Mesenchymal stem cell (in vitro differentiated cells and primary cell): ENCODE data around the gene AP4M1.
A peak's percentile ranks its signal among the peaks of the same experiment; 100 is the strongest.
"Not testable (repeated sequence)": the region's sequence is repeated elsewhere in the genome, so short reads cannot be mapped to it uniquely, and the experiment has no call there.

Experiments
- DNase-seq: peaks from one replicate; pipeline ENCODE4 v3.0.0-alpha.2; 2013
- H2AFZ ChIP-seq: one replicate; pipeline ENCODE4 v1.6.1; 2013; ENCODE audit warnings: low read depth, mild to moderate bottlenecking, control low read depth, inconsistent platforms, low read length, moderate library complexity
- H2AK5ac ChIP-seq: 2 replicates; pipeline ENCODE4 v1.6.1; 2013; ENCODE audit warnings: low read length, moderate library complexity, mild to moderate bottlenecking, inconsistent platforms; ENCODE audit not compliant: severe bottlenecking
- H2BK120ac ChIP-seq: one replicate; pipeline ENCODE4 v1.6.1; 2013; ENCODE audit warnings: low read depth, mild to moderate bottlenecking, inconsistent platforms, low read length, moderate library complexity
- H2BK12ac ChIP-seq, 2 experiments: one replicate each; pipeline ENCODE4 v1.6.1; 2013; ENCODE audit warnings: inconsistent platforms in 2 of 2, low read length in 2 of 2, mild to moderate bottlenecking in 2 of 2, moderate library complexity in 2 of 2, control low read depth in 1 of 2
- H2BK15ac ChIP-seq: one replicate; pipeline ENCODE4 v1.6.1; 2013; ENCODE audit warnings: mild to moderate bottlenecking, low read depth, inconsistent platforms; ENCODE audit not compliant: poor library complexity, severe bottlenecking
- H2BK5ac ChIP-seq: 2 replicates; pipeline ENCODE4 v1.6.1; 2013; ENCODE audit warnings: low read depth, mild to moderate bottlenecking, low read length, control low read depth, inconsistent platforms; ENCODE audit not compliant: poor library complexity, severe bottlenecking
- H3K14ac ChIP-seq, 2 experiments: one replicate each; pipeline ENCODE4 v1.6.1; 2013; ENCODE audit warnings: inconsistent platforms in 2 of 2, low read length in 2 of 2, control low read depth in 1 of 2, mild to moderate bottlenecking in 1 of 2, moderate library complexity in 1 of 2
- H3K18ac ChIP-seq, 2 experiments: one replicate each; pipeline ENCODE4 v1.6.1; 2013; ENCODE audit warnings: inconsistent platforms in 2 of 2, low read length in 2 of 2, control low read depth in 1 of 2, low read depth in 1 of 2, mild to moderate bottlenecking in 1 of 2
- H3K23ac ChIP-seq, 2 experiments: one replicate each; pipeline ENCODE4 v1.6.1; 2013; ENCODE audit warnings: inconsistent platforms in 2 of 2, low read length in 2 of 2, mild to moderate bottlenecking in 2 of 2, moderate library complexity in 2 of 2, control low read depth in 1 of 2
- H3K27ac ChIP-seq: 2 replicates; pipeline ENCODE4 v1.5.1; 2013; ENCODE audit warnings: mild to moderate bottlenecking, moderate library complexity, low read length, control low read depth, inconsistent platforms; ENCODE audit not compliant: poor library complexity, severe bottlenecking
- H3K27me3 ChIP-seq, 2 experiments: 2 replicates each; pipeline versions ENCODE4 v1.6.1 to v1.7.0; 2013; ENCODE audit warnings: low read length in 2 of 2, mild to moderate bottlenecking in 2 of 2, moderate library complexity in 2 of 2, control low read depth in 1 of 2, inconsistent platforms in 1 of 2; ENCODE audit not compliant: control insufficient read depth in 1 of 2, insufficient read depth in 1 of 2
- H3K36me3 ChIP-seq, 2 experiments: 2 replicates each; pipeline versions ENCODE4 v1.6.1 to v1.7.0; 2013; ENCODE audit warnings: low read length in 2 of 2, control low read depth in 1 of 2, inconsistent platforms in 1 of 2, low read depth in 1 of 2, mild to moderate bottlenecking in 1 of 2; ENCODE audit not compliant: insufficient read depth in 2 of 2, control insufficient read depth in 1 of 2
- H3K4ac ChIP-seq, 2 experiments: one replicate each; pipeline ENCODE4 v1.6.1; 2013; ENCODE audit warnings: inconsistent platforms in 2 of 2, low read length in 2 of 2, mild to moderate bottlenecking in 2 of 2, moderate library complexity in 2 of 2, control low read depth in 1 of 2, low read depth in 1 of 2
- H3K4me1 ChIP-seq: 2 replicates; pipeline ENCODE4 v1.6.1; 2013; ENCODE audit warnings: low read depth, low read length, control low read depth; ENCODE audit not compliant: control insufficient read depth, insufficient read depth
- H3K4me2 ChIP-seq: 2 replicates; pipeline ENCODE4 v1.6.1; 2013; ENCODE audit warnings: low read length, mild to moderate bottlenecking, inconsistent platforms; ENCODE audit not compliant: poor library complexity, severe bottlenecking
- H3K4me3 ChIP-seq, 2 experiments: 2 replicates each; pipeline versions ENCODE4 v1.5.1 to v1.7.0; 2013; ENCODE audit warnings: low read length in 2 of 2, mild to moderate bottlenecking in 2 of 2, control low read depth in 1 of 2, low read depth in 1 of 2; ENCODE audit not compliant: insufficient read depth in 1 of 2
- H3K79me1 ChIP-seq: replicated peaks from 2 replicates; pipeline ENCODE4 v1.6.1; 2013; ENCODE audit warnings: mild to moderate bottlenecking, control low read depth, low read length, inconsistent platforms; ENCODE audit not compliant: poor library complexity, severe bottlenecking
- H3K9ac ChIP-seq: 2 replicates; pipeline ENCODE4 v1.7.0; 2013; ENCODE audit warnings: mild to moderate bottlenecking, low read length, moderate library complexity
- H3K9me3 ChIP-seq: 2 replicates; pipeline ENCODE4 v1.7.0; 2013; ENCODE audit warnings: mild to moderate bottlenecking, low read length; ENCODE audit not compliant: control insufficient read depth
- H4K8ac ChIP-seq: one replicate; pipeline ENCODE4 v1.6.1; 2013; ENCODE audit warnings: inconsistent platforms, mild to moderate bottlenecking, low read length, moderate library complexity
- H4K91ac ChIP-seq: one replicate; pipeline ENCODE4 v1.6.1; 2013; ENCODE audit warnings: mild to moderate bottlenecking, low read length, inconsistent platforms
- WGBS: methylation state at CpG from one replicate; pipeline ENCODE4 v1.1.7; 2013; ENCODE audit warnings: mixed read lengths; 5-methylcytosine and 5-hydroxymethylcytosine counted together

The AP4M1 gene

GRCh38 chr7:100142461-100142860 lies 41.0 kb downstream of the AP4M1 start:
- H4K91ac ChIP-seq, result no peak overlapping the region
- no peaks in the 10 kb centered on the region for H3K79me1 ChIP-seq
- H2BK5ac ChIP-seq, result no peak overlapping the region
- no peak overlapping the region for H4K8ac ChIP-seq
- H2BK15ac ChIP-seq, result no peak overlapping the region
- no peak overlapping the region for H3K4me2 ChIP-seq
- H3K9me3 ChIP-seq, result no peaks in the 10 kb centered on the region
- no peak overlapping the region for H3K23ac ChIP-seq
- H3K4ac ChIP-seq, result no peak overlapping the region
- H2AFZ ChIP-seq, result no peak overlapping the region
- H3K9ac ChIP-seq, result no peak overlapping the region
- no peak overlapping the region for H3K18ac ChIP-seq
- H3K36me3 ChIP-seq, result no peaks in the 10 kb centered on the region
- no peaks in the 10 kb centered on the region for H3K4me1 ChIP-seq
- no peak overlapping the region for H2AK5ac ChIP-seq
- DNase-seq, result no peak
- H3K14ac ChIP-seq, result no peak overlapping the region
- no peak overlapping the region for H2BK12ac ChIP-seq
- H2BK120ac ChIP-seq, result no peak overlapping the region
- no peak overlapping the region for H3K27ac ChIP-seq
- H3K27me3 ChIP-seq, result peaks cover 4 to 7% of the 10 kb centered on the region in 2 experiments
- H3K4me3 ChIP-seq, result no peak overlapping the region
- 94% methylated on average over 3 of the region's 3 CpGs for WGBS

DNA sequence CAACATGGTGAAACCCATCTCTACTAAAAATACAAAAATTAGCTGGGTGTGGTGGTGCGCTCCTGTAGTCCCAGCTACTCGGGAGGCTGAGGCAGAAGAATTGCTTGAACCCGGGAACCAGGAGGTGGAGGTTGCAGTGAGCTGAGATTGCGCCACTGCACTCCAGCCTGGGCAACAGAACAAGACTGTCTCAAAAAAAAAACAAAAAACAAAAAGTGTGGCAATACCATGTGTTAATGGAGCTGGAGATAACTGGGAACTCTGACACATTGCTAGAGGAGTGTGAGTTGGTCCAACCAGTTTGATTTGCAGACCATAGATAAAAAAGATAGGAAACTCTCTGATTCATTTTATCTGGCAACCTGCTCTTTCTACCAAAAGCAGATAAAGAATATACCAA lies 44.9 kb downstream of the AP4M1 start:
- H3K18ac ChIP-seq, H2BK5ac ChIP-seq, DNase-seq, H4K91ac ChIP-seq, H3K4me2 ChIP-seq, H2BK120ac ChIP-seq, H3K4ac ChIP-seq, H2AFZ ChIP-seq, H3K27me3 ChIP-seq, H3K23ac ChIP-seq, H4K8ac ChIP-seq, H3K9me3 ChIP-seq, H3K27ac ChIP-seq, H3K9ac ChIP-seq, H2BK15ac ChIP-seq, H3K4me3 ChIP-seq, H3K36me3 ChIP-seq, H3K79me1 ChIP-seq, H3K14ac ChIP-seq, H2BK12ac ChIP-seq, H2AK5ac ChIP-seq, H3K4me1 ChIP-seq: not testable (repeated sequence)
- WGBS, result 96% methylated on average over 4 of the region's 4 CpGs

- H3K14ac ChIP-seq, result no peak overlapping the region
- no peak overlapping the region for H2BK5ac ChIP-seq
- no peak overlapping the region for H2BK15ac ChIP-seq
- H2BK12ac ChIP-seq, result no peak overlapping the region
- 100% methylated on average over 1 of the region's 2 CpGs for WGBS
- H2AK5ac ChIP-seq, result no peak overlapping the region
- peaks cover 5 to 9% of the 10 kb centered on the region in 2 experiments for H3K36me3 ChIP-seq
- peaks cover 10% of the 10 kb centered on the region for H3K79me1 ChIP-seq
- no peak overlapping the region for H2BK120ac ChIP-seq
- no peak overlapping the region for H3K18ac ChIP-seq
- DNase-seq, result no peak
- H3K4me1 ChIP-seq, result peaks cover 9% of the 10 kb centered on the region
- no peak overlapping the region for H3K4me3 ChIP-seq
- no peak overlapping the region for H4K8ac ChIP-seq
- no peak overlapping the region for H3K23ac ChIP-seq
- H3K9ac ChIP-seq, result no peak overlapping the region
- H2AFZ ChIP-seq, result no peak overlapping the region
- H3K27me3 ChIP-seq, result no peaks in the 10 kb centered on the region
- H3K27ac ChIP-seq, result no peak overlapping the region
- H3K4me2 ChIP-seq, result no peak overlapping the region
- H3K9me3 ChIP-seq, result no peaks in the 10 kb centered on the region
- no peak overlapping the region for H3K4ac ChIP-seq
- H4K91ac ChIP-seq, result no peak overlapping the region
Observed at GRCh38 chr7:100147278-100147677, 45.8 kb downstream of the AP4M1 start.

GRCh38 chr7:100148225-100148558 lies 46.7 kb downstream of the AP4M1 start:
- Histone ChIP-seq H3K18ac (peak overlapping the region; percentile 41 to 73), H4K91ac (peak overlapping the region; percentile 90), H3K23ac (no peak overlapping the region), H3K9ac (peak overlapping the region; percentile 93), H3K4me3 (peak overlapping the region in 1 of 2 experiments; percentile 93), H3K14ac (no peak overlapping the region), H2BK120ac (no peak overlapping the region), H2AFZ (peak overlapping the region; percentile 94), H4K8ac (peak overlapping the region; percentile 96), H3K4me2 (peak overlapping the region; percentile 81), H3K27ac (peak overlapping the region; percentile 45), H2AK5ac (peak overlapping the region; percentile 53), H2BK5ac (no peak overlapping the region), H3K27me3 (no peaks in the 10 kb centered on the region), H2BK15ac (no peak overlapping the region), H3K36me3 (peaks cover 6 to 15% of the 10 kb centered on the region in 2 experiments), H3K79me1 (peaks cover 12% of the 10 kb centered on the region), H3K4ac (peak overlapping the region in 1 of 2 experiments; percentile 90), H2BK12ac (peak overlapping the region in 1 of 2 experiments; percentile 42), H3K4me1 (peaks cover 9% of the 10 kb centered on the region), H3K9me3 (no peaks in the 10 kb centered on the region)
- no peak for DNase-seq
- 59% methylated on average over 7 of the region's 14 CpGs for WGBS
